ENCODE results near the gene VWA2.

Gene VWA2

DNA sequence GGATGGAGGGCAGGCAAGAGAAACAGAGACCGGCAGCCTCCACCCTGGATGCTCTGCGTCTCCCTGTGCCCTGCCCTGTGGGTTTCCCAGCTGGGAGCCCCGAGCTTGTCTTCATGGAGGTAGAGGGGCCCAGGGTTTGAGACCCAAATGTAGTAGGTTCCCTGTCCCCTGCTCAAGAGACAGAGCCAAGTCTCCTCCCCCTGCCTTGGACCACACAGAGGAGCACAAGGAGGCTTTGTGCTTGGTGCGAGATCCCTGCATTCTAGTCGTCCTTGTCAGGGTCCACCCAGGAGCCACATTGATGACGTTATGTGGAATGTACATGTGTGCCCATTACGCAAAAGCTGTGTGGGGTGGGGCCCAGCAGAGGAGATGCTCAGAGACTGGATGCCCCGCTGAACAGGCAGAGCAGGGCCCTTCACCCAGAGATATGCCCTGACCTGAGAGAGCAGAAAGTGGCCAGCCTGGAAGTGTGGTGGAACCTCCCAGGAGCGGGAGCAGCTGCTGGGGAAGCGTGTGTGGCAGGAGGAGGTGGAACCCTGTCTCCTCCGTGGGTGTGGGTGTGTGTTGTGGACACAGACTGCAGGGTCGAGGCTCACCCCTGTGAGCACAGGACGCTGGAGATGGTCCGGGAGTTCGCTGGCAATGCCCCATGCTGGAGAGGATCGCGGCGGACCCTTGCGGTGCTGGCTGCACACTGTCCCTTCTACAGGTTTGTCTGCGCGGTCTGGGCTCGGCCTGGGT is 39.3 kb downstream of the VWA2 start:
- no peak for DNase-seq (ENCODE audit: low read depth)

DNA sequence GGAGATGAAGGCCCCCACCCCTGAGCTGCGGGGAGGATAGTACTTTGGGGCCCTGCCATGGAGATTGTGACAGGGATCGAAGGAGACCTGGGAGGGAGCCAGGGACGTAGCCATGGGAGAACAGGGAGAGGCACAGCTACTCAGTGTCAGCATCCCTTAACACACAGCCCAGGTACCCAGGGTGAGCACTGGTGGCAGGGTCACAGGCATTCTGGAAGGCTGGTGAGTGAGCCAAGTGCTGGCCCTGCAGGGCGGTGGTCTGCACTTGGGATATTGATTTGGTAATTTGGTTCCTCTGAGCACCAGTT is 39.8 kb downstream of the VWA2 start:
- DNase-seq (ENCODE audit: low read depth): no peak

DNA sequence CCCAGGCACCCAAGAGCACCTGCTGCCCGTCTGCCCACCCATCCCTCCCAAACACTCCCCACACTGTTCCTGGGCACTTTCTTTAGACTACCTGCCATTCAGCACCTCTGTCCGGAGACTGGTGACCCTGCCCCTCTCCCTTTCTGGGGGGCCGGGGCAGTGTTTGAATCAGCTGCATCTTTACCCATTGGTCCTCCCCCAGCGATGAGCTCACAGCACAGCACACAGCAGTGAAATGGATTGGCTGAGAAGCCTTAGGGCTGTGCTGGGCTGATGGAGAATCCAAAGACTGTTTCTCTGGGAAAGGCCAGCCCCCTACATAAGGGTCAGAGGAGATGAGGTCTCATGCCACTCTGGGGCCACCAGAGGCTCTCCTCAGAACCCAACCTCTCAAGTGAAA is 40.2 kb downstream of the VWA2 start:
- no peak for DNase-seq (ENCODE audit: low read depth)

DNA sequence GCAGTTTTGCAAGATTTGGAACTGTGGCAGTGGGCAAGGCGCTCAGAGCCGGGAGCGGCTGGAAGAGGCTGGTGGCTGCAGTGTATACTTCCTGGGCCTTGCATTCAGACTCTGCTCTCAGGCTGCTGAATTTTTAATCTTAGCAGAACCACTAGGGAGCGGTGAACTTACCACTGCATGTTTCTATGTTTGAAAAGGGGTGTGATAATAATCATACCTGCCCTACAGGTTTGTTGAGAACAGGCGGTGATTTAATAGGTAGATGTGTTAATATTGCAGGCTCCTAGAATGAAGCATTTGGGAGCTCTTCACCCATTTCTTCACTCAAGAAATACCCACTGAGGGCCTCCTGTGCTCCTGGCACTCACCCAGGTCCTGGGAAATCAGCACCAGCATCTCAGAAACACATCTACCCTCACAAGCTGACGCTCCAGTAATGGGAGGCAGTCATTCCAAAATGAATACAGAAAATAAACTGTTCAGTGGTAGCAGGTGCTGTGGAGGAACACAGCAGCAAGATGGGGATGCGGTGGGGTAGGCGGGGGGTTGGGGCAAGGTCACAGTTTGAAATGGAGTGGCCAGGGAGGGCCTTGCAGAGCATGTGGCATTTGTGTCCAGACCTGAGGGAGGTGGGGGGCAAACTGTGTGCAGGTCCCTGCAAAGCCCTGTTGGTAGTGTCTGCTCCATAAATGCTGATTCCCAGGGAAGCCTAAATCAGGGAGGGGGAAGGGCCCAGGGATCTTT is 41.0 kb downstream of the VWA2 start:
- DNase-seq (ENCODE audit: low read depth): no peak

DNA sequence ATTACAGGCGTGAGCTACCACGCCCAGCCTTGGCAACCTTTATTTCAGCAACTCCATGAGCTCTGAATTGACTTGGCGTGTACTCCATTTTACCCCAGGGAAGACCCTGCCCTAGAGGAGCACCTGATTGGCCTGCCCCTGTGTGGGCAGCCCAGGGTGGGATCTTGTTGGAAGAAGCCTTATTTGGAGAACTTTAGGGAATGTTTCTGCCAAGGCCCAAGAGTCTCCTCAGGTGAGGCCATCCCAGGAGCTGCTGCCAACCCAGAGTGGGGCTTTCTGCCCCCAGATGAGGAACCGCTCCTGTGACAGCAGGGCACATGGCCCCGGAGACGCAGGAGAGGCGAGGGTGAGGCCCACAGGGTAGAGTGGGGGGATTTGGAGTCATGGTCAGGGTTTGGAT is 42.0 kb downstream of the VWA2 start:
- no peak for DNase-seq (ENCODE audit: low read depth)

DNA sequence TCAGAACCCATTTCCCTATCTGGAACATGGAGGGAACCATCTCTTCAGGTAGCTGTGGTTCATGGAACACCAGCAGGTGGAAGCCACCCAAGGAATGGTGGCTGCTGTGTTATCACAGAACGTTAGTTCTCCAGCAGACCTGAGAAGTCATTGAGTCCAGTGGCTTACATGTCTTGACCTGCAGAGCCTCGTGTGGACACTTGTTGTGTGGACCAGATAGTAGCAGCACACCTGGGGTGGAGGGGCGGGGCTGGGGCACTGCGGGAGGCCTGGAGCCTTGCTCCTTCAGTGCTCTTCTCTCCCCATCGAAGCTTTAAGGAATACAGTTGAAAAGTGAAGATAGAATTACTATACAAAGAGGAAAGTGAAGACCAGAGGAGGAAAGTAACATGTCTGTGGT is 42.4 kb downstream of the VWA2 start:
- no peak for DNase-seq (ENCODE audit: low read depth)

DNA sequence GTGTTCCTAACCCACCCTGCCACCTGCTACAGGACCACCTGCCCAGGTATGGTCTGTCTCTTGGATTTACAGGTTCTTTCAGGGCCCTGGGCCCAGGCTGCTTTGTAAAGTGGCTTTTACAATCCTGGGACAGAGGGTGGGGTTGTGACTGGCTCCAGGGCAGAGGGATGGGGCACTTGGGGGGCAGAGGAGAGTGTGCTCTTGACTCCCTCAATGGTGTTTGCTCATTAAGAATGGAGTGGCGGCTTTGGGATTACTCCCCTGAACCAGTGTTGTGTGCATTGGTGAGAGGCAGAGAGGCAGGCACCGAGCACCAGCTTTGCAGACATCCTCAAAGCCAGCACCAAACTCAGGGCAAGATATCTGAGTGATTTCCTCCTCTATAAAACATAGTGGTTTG is 43.5 kb downstream of the VWA2 start:
- DNase-seq (ENCODE audit: low read depth): no peak

DNA sequence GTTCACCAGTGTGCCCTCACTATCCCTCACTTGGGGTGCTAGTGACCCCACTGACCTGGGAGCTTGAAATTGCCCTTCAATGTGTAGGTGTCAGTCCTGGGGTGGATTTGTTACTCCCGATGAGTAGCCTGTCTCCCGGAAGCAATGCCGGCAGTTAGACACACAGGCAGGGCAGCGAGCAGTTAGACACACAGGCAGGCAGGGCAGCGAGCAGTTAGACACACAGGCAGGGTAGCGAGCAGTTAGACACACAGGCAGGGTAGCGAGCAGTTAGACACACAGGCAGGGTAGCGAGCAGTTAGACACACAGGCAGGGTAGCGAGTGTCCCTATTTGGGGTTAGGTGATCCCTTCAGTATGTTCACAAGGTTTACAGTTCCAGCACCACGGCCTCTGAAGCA is 44.0 kb downstream of the VWA2 start:
- DNase-seq (ENCODE audit: low read depth): no peak

DNA sequence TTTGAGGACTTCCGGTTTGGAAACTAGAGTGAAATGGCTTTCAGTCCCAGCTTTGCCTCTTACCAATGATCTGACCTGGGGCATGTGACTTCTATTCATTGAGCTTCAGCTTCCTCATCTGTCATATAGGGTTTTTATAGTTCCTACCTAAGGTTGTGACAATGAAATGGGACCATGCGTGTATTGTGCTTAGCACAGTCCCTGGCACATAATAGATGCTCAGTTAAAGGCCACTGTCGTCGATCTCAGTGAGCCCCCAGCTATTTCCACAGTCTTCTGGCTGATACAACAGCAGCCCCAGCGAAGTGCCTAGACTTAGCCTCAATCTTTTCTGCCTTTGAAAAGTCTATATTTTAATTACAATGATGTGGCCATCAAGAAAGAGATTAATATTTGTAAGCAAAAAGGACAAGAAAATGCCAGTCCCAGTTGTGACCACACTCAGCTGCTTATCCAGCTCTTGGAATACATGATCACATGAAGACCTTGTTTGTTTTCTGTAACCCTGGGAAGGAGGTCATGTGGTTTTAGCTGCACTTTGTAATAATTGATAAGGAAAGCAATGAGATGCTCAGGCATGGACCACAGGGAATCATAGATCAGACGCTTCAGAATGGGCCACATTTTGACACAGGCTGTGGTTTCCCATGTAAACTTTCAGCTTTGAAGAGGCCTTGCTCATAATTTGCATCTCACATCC is 44.6 kb downstream of the VWA2 start:
- no peak for DNase-seq (ENCODE audit: low read depth)

DNA sequence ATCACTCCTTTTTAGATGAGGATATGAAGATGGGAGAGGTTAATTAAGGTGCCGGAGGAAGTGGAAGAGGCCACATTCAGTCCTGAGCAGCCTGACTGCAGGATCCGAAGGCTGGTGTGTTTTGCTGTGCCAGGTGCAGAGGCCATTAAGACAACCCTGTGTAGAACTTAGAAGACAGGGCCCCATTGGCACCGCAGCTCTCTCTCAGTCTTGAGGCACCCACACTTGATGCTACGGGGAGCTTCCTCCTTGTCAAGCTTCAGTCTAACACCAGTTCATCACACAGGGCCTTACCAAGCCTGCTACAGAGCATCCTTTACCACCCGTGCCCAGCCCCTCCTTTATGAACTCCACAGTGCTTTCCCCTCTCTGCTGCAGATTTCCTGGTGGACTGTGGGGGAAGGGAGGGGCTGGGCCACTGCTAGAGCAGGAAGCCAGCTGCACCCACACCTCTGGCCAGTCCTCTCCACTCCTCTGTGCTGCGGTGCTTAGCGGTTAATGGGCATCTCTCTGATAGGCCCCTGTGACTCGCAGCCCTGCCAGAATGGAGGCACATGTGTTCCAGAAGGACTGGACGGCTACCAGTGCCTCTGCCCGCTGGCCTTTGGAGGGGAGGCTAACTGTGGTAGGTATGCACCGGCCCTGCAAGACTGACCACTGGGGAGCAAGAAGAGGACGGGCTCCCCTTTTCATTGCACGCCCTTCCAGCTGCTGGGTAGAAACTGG is 45.5 kb downstream of the VWA2 start:
- no peak for DNase-seq (ENCODE audit: low read depth)

DNA sequence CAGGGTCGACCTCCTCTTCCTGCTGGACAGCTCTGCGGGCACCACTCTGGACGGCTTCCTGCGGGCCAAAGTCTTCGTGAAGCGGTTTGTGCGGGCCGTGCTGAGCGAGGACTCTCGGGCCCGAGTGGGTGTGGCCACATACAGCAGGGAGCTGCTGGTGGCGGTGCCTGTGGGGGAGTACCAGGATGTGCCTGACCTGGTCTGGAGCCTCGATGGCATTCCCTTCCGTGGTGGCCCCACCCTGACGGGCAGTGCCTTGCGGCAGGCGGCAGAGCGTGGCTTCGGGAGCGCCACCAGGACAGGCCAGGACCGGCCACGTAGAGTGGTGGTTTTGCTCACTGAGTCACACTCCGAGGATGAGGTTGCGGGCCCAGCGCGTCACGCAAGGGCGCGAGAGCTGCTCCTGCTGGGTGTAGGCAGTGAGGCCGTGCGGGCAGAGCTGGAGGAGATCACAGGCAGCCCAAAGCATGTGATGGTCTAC is 46.9 kb downstream of the VWA2 start:
- no peak for DNase-seq (ENCODE audit: low read depth)

DNA sequence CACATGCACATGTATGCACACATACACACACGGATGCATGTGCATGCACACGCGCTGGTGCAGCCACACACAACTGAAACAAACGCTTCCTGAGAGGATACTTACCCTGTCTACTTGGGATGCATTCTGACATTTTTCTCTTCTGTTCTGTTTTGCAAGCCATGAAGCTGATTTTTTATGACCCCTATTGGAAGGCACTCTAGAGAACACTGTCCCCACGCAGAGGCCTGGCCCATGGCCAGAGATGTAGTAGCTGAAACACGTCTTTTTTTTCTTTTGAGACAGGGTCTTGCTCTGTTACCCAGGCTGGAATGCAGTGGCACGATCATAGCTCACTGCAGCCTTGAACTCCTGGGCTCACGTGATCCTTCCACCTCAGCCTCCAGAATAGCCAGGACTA is 47.9 kb downstream of the VWA2 start:
- DNase-seq (ENCODE audit: low read depth): no peak

DNA sequence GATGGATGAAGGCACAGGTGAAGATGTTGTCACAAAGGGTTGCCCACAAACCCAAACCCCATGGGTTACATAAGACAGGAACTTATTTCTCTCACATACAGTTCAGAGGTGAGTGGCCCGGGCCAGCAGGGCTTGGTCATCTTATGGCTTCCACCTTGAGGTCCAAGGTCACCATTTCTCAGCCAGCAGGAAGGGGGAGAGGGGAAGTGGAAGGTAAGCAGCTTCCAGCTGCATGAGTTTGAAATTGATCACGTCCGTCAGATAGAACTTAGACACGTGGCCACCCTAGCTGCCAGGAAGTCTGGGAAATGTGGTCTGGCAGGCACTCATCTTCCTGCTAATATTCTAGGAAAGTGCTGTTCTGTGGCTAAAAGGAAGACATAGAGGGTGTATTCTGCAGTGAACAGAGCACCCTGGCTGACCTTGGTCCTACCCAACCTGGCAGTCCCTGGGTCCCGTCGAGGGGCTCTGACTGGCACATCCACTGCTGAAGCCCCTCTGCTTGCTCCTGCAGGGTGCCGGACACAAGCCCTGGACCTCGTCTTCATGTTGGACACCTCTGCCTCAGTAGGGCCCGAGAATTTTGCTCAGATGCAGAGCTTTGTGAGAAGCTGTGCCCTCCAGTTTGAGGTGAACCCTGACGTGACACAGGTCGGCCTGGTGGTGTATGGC is 49.5 kb downstream of the VWA2 start:
- no peak for DNase-seq (ENCODE audit: low read depth)

DNA sequence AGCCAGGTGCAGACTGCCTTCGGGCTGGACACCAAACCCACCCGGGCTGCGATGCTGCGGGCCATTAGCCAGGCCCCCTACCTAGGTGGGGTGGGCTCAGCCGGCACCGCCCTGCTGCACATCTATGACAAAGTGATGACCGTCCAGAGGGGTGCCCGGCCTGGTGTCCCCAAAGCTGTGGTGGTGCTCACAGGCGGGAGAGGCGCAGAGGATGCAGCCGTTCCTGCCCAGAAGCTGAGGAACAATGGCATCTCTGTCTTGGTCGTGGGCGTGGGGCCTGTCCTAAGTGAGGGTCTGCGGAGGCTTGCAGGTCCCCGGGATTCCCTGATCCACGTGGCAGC is 50.0 kb downstream of the VWA2 start:
- DNase-seq (ENCODE audit: low read depth): no peak

DNA sequence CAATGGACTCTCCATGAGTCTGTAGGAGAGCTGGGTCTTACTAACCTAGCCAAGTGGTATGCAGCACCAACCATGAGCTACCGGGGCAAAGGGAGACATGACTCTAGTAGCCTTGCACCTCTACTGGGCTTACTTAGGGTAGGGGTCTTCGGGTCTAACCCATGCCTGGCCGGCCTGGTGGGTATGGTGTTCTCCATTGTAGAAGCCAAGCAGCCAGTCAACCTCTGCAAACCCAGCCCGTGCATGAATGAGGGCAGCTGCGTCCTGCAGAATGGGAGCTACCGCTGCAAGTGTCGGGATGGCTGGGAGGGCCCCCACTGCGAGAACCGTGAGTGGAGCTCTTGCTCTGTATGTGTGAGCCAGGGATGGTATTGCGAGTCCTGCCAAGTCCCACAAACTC is 51.0 kb downstream of the VWA2 start:
- DNase-seq (ENCODE audit: low read depth): no peak

DNA sequence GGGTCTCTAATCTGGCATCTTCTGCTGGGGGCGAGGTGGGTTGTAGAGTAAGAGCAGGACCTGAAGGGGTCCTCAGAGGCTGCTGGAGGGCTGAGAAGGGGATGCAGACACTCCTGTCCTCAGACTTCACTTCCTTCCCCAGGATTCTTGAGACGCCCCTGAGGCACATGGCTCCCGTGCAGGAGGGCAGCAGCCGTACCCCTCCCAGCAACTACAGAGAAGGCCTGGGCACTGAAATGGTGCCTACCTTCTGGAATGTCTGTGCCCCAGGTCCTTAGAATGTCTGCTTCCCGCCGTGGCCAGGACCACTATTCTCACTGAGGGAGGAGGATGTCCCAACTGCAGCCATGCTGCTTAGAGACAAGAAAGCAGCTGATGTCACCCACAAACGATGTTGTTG is 52.0 kb downstream of the VWA2 start:
- no peak for DNase-seq (ENCODE audit: low read depth)

DNA sequence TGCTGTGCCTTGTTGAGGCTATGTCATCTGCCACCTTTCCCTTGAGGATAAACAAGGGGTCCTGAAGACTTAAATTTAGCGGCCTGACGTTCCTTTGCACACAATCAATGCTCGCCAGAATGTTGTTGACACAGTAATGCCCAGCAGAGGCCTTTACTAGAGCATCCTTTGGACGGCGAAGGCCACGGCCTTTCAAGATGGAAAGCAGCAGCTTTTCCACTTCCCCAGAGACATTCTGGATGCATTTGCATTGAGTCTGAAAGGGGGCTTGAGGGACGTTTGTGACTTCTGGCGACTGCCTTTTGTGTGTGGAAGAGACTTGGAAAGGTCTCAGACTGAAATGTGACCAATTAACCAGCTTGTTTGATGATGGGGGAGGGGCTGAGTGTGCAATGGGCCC is 52.5 kb downstream of the VWA2 start:
- DNase-seq (ENCODE audit: low read depth): no peak

DNA sequence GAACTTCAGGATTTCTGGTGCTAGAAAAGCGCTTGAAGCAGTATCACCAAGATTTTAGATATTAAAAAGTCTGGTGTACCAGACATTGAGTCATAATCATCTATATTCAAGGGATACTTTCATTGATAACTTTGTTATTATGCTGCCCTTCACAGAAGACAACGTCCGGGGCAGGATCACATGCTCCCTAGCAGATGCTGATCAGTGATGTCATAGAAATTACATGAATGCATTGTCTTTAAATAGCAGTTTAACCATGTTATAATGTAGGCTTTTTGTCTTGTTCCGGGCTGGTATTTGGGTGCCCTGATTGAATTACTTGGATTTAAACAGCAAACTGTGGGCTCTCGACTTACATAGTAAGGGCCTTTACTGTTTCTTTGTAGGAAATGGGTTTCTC is 54.0 kb downstream of the VWA2 start:
- no peak for DNase-seq (ENCODE audit: low read depth)

DNA sequence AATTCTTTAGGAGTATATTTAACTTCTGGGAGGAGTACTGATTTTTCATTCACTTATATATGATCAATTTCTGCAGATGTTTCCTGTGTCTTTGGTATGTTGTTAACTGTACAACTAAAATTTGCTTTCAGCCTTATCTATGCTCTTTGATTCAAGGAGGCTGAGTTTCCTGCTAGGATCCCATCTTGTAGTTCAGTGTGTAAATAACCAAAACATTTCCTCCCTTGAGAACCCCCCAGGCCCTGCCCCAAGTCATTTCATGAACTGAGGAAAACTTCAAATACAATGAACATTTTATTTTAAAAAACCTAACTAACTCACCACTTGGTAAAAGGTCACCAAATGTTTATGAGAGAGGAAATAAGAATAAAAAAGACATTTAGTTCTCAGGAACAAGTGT is 55.5 kb downstream of the VWA2 start:
- no peak for DNase-seq (ENCODE audit: low read depth)

DNA sequence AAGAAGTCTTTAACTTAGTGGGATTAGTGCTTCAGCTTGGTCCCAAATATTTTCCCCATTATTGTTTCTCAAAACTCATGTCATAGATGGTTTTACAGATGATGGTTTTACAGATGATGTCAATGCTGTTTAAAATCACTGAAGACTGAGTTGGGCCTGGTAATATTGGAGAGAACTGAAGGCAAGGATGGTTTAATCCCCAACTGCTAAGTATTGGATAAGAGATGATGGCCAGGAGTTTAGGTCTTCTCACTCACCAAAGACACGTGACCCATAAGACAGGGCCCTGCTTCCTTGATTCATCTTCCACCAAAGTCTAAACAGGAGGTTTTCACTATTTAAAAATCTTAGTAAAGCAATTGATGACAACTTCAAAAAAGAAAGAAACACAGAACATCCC is 56.3 kb downstream of the VWA2 start:
- DNase-seq (ENCODE audit: low read depth): no peak

DNA sequence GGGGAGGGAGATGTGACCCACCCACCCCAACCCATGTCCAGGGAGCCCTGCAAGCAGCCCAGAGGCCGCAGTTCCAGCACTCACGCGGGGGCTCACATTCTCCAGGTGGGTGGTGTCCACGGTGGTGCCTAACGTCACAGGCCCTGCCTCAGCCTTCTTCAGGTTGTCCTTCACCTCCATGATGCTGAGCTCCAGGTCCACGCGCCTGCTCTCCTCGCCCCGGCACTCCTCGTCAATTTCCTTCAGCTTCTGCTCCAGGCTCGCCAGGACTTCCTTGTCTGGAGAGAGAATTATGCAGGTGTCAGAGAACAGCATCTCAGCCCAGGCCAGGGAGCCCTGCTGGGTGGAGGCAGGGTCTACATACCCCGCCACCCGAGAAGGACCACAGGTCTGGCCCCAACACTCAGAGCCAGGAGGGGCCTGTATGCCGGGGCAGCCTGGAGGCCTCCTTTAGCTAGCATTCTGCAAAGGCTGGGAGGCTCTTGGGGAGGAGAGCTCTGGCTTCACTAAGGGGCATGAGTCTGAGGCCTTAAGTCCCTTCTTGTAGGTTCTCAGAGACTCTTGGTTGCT is 58.2 kb downstream of the VWA2 start:
- no peak for DNase-seq (ENCODE audit: low read depth)
